Esophagus muscularis mucosa (tissue), 4 donors: ENCODE measurements around the gene FETUB. TPM values are rescaled to one million over a fixed set of nuclear protein-coding genes. Genes with fewer than 3 reads are reported as not detected.

Source experiments
- DNase-seq: peaks from one replicate; pipeline ENCODE4 v3.0.0-alpha.2; 2017; ENCODE audit errors: extremely low spot score
- H3K27ac ChIP-seq, 4 donors: fragments of 200-600 bp; sonication (generic); replicated peaks in 1 of 4; 1 replicate in 3 of 4; 2 replicates in 1 of 4; pipeline ENCODE4 v1.5.1; 2016 to 2019; ENCODE audit warnings: mild to moderate bottlenecking in 1 of 4
- H3K27me3 ChIP-seq, 4 donors: fragments of 200-600 bp; sonication (generic); one replicate each; pipeline versions ENCODE4 v1.5.1 to v1.6.0; 2016 to 2019
- H3K36me3 ChIP-seq, 4 donors: fragments of 200-600 bp; sonication (generic); one replicate each; pipeline ENCODE4 v1.5.1; 2016 to 2019
- H3K4me1 ChIP-seq, 4 donors: fragments of 200-600 bp; sonication (generic); one replicate each; pipeline ENCODE4 v1.5.1; 2016 to 2019
- H3K4me3 ChIP-seq, 4 donors: fragments of 200-600 bp; sonication (generic); 1 replicate in 2 of 4; 2 replicates in 2 of 4; pipeline ENCODE4 v1.5.1; 2016 to 2019; ENCODE audit warnings: mild to moderate bottlenecking in 4 of 4, moderate library complexity in 1 of 4
- H3K9me3 ChIP-seq, 4 donors: fragments of 200-600 bp; sonication (generic); 1 replicate in 3 of 4; 2 replicates in 1 of 4; pipeline ENCODE4 v1.5.1; 2016 to 2019
- CTCF ChIP-seq, 3 experiments: fragments of 200-600 bp in 2 of 3; fragments of 450-650 bp in 1 of 3; sonication (generic) in 2 of 3; IDR thresholded peaks; one replicate each; pipeline ENCODE4 v1.5.1; 2017 to 2019; ENCODE audit warnings: antibody characterized with exemption in 3 of 3, mild to moderate bottlenecking in 2 of 3, moderate library complexity in 1 of 3
- EP300 ChIP-seq: sonication (generic); formaldehyde crosslinking; IDR thresholded peaks from one replicate; pipeline ENCODE4 v1.6.1; 2017; ENCODE audit warnings: antibody characterized with exemption
- POLR2A ChIP-seq: fragments of 450-650 bp; IDR thresholded peaks from one replicate; pipeline ENCODE4 v1.6.1; 2017; ENCODE audit warnings: antibody characterized with exemption, moderate library complexity, mild to moderate bottlenecking, low read depth
- POLR2AphosphoS5 ChIP-seq, 2 donors: sonication (generic); formaldehyde crosslinking; IDR thresholded peaks; one replicate each; pipeline ENCODE4 v1.6.1; 2017; ENCODE audit warnings: antibody characterized with exemption in 2 of 2
- WGBS: methylation state at CpG from one replicate; pipeline ENCODE4 v1.1.5; 2018; 5-methylcytosine and 5-hydroxymethylcytosine counted together
- intact Hi-C: fragments of 100-400 bp; cut with DNase I; formaldehyde crosslinking; loops from one replicate; pipeline ENCODE4 v1.15.1; 2023
- total RNA-seq, 4 donors: library from RNA; depleted of rRNA; stranded (reverse); fragments of >200 nt; gene quantifications; one replicate each; pipeline versions ENCODE4 v1.1.0 to v1.2.1, GENCODE V29; 2016

Gene FETUB
- total RNA-seq, 4 donors from 2014 or later: not detected

GRCh38 chr3:186638259-186638658, 1.9 kb upstream of the FETUB start:
- intact Hi-C loops: no loop called here
- TF ChIP-seq EP300 (no peak), POLR2AphosphoS5 (IDR thresholded peaks at IDR 0.05) (no peak), POLR2A (no peak), CTCF (IDR thresholded peaks at IDR 0.05) (no peak)
- Histone ChIP-seq H3K4me3 (no peak overlapping the region), H3K27me3 (peaks cover 0 to 18% (median 3%) of the 10 kb centered on the region in 4 donors), H3K9me3 (no peaks in the 10 kb centered on the region), H3K27ac (no peak overlapping the region), H3K4me1 (peaks cover 0 to 6% (median 2%) of the 10 kb centered on the region in 4 donors), H3K36me3 (no peaks in the 10 kb centered on the region)
- no peak for DNase-seq
- WGBS: 87% methylated on average over 2 of the region's 2 CpGs

GRCh38 chr3:186640473-186640818, 247 bp downstream of the FETUB start:
- Histone ChIP-seq H3K27ac (no peak overlapping the region), H3K36me3 (no peaks in the 10 kb centered on the region), H3K4me1 (peaks cover 0 to 6% (median 2%) of the 10 kb centered on the region in 4 donors), H3K4me3 (no peak overlapping the region), H3K9me3 (no peaks in the 10 kb centered on the region), H3K27me3 (peaks cover 0 to 20% (median 3%) of the 10 kb centered on the region in 4 donors)
- TF ChIP-seq POLR2A (no peak), EP300 (no peak), POLR2AphosphoS5 (IDR thresholded peaks at IDR 0.05) (no peak), CTCF (IDR thresholded peaks at IDR 0.05) (no peak)
- intact Hi-C loops: no loop called here
- DNase-seq: no peak
- WGBS: 44% methylated on average over 9 of the region's 9 CpGs

- H3K4me1 ChIP-seq: peaks cover 0 to 6% (median 2%) of the 10 kb centered on the region in 4 donors
- H3K27ac ChIP-seq: no peak overlapping the region
- intact Hi-C loops: no loop called here
Observed at GRCh38 chr3:186640929-186641328, 730 bp downstream of the FETUB start.

GRCh38 chr3:186642014-186642413, 1.8 kb downstream of the FETUB start:
- Histone ChIP-seq H3K4me1 (peaks cover 0 to 6% (median 2%) of the 10 kb centered on the region in 4 donors), H3K27ac (no peak overlapping the region), H3K27me3 (peaks cover 0 to 20% (median 3%) of the 10 kb centered on the region in 4 donors), H3K36me3 (no peaks in the 10 kb centered on the region), H3K4me3 (no peak overlapping the region), H3K9me3 (no peaks in the 10 kb centered on the region)
- no peak for DNase-seq
- WGBS: 44% methylated on average over 3 of the region's 3 CpGs
- TF ChIP-seq CTCF (IDR thresholded peaks at IDR 0.05): no peak
- no peak for TF ChIP-seq EP300
- TF ChIP-seq POLR2A: no peak
- TF ChIP-seq POLR2AphosphoS5 (IDR thresholded peaks at IDR 0.05): no peak
- intact Hi-C loops: no loop called here

More at GRCh38 chr3:186640929-186641328, 730 bp downstream of the FETUB start:
- peaks cover 0 to 20% (median 3%) of the 10 kb centered on the region in 4 donors for H3K27me3 ChIP-seq
- TF ChIP-seq POLR2AphosphoS5 (IDR thresholded peaks at IDR 0.05) (no peak), CTCF (IDR thresholded peaks at IDR 0.05) (no peak), POLR2A (no peak), EP300 (no peak)
- no peaks in the 10 kb centered on the region for H3K9me3 ChIP-seq
- DNase-seq: no peak
- H3K4me3 ChIP-seq: no peak overlapping the region
- H3K36me3 ChIP-seq: no peaks in the 10 kb centered on the region

- WGBS: 61% methylated on average over 1 of the region's 1 CpG
- Histone ChIP-seq H3K4me3 (no peak overlapping the region), H3K27me3 (peaks cover 0 to 20% (median 3%) of the 10 kb centered on the region in 4 donors), H3K9me3 (no peaks in the 10 kb centered on the region), H3K36me3 (no peaks in the 10 kb centered on the region), H3K4me1 (peaks cover 0 to 6% (median 2%) of the 10 kb centered on the region in 4 donors), H3K27ac (no peak overlapping the region)
- DNase-seq: no peak
- intact Hi-C loops: no loop called here
- TF ChIP-seq POLR2AphosphoS5 (IDR thresholded peaks at IDR 0.05) (no peak), CTCF (IDR thresholded peaks at IDR 0.05) (no peak), POLR2A (no peak), EP300 (no peak)
Observed at GRCh38 chr3:186643493-186643892, 3.3 kb downstream of the FETUB start.
